Left lung (tissue), 10 donors: ENCODE results near the gene TCF3. TPM values are rescaled to one million over a fixed set of nuclear protein-coding genes. Genes with fewer than 3 reads are reported as not detected.
"Not testable (repeated sequence)": the region's sequence is repeated elsewhere in the genome, so short reads cannot be mapped to it uniquely, and the experiment has no call there.

ENCODE experiments used
- ATAC-seq: fragments of 200-7000 bp; cut with Tn5 transposase; one replicate; pipeline ENCODE4 v1.9.1; 2020; ENCODE audit warnings: moderate library complexity
- DNase-seq, 4 donors: peaks; one replicate each; pipeline ENCODE4 v3.0.0-alpha.2; 2013 to 2020
- H3K27ac ChIP-seq, 2 donors: fragments of 200-600 bp; sonication (generic) in 1 of 2; one replicate each; pipeline versions ENCODE4 v1.5.0 to v1.8.0; 2020 to 2021
- H3K27me3 ChIP-seq, 2 donors: fragments of 200-600 bp; sonication (generic) in 1 of 2; one replicate each; pipeline versions ENCODE4 v1.5.0 to v1.8.0; 2020 to 2021
- H3K36me3 ChIP-seq, 2 donors: fragments of 200-600 bp; sonication (generic) in 1 of 2; one replicate each; pipeline versions ENCODE4 v1.5.0 to v1.8.0; 2020 to 2021
- H3K4me1 ChIP-seq, 2 donors: fragments of 200-600 bp; one replicate each; pipeline ENCODE4 v1.8.0; 2021
- H3K4me3 ChIP-seq, 2 donors: fragments of 200-600 bp; sonication (generic) in 1 of 2; one replicate each; pipeline versions ENCODE4 v1.5.0 to v1.8.0; 2020 to 2021; ENCODE audit warnings: mild to moderate bottlenecking in 1 of 2
- H3K9me3 ChIP-seq, 2 donors: fragments of 200-600 bp; sonication (generic) in 1 of 2; one replicate each; pipeline versions ENCODE4 v1.5.0 to v1.8.0; 2020 to 2021
- intact Hi-C, 2 donors: fragments of 100-400 bp; cut with DNase I; formaldehyde crosslinking; loops; one replicate each; pipeline versions ENCODE4 v1.11.2 to v1.14.2; 2022
- polyA plus RNA-seq, 6 donors: library from polyadenylated mRNA; unstranded; fragments of 120-200 nt; gene quantifications; one replicate each; pipeline ENCODE4 v1.2.1, GENCODE V29; 2013; ENCODE audit not compliant: insufficient read length in 6 of 6
- total RNA-seq, 2 donors: library from RNA; stranded (reverse); fragmentation: NEBNext Ultra II Directional; extraction: Animal tissue kit (Norgen Biotek cat#: 25700); gene quantifications; one replicate each; pipeline ENCODE4 v1.2.1, GENCODE V29; 2021
- TF ChIP-seq, protein P1 (sequence below), 2 donors: fragments of 200-600 bp; sonication (generic) in 1 of 2; IDR thresholded peaks; one replicate each; pipeline versions ENCODE4 v1.5.0 to v1.8.0; 2021; ENCODE audit warnings: antibody characterized with exemption in 2 of 2
- donor health status: DM: no; HTN: yes; CAD: no.
- donor health status: DM: no; HTN: no; CAD: no.

Gene TCF3
- total and polyA plus RNA-seq, 8 donors, result 57.9 to 149 (median 124) TPM

DNA sequence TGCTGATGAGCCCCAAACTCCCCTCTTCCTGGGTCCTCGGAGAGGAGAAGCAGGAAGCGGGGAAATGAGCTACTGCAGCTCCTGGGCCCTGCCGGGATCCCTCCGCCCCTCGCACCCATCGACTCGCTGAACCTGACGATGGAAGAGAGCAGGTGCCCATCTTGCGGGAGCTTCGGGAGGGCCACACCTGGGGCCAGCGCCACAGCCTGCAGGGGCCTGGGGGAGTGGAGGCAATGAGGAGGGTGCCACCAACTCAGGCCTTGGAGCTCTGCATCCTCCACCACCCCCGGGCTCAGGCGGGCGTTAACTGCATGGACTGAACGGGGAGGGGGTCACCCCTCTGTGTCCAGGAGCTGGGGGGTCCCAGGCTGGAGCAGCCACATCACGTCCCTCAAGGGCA, 8.3 kb downstream of the TCF3 start:
- H3K4me1 ChIP-seq, result peaks cover 0 to 4% of the 10 kb centered on the region in 2 donors
- ATAC-seq, result no peak
- no peak overlapping the region for H3K4me3 ChIP-seq
- no peak for DNase-seq
- TF ChIP-seq, protein P1, sequence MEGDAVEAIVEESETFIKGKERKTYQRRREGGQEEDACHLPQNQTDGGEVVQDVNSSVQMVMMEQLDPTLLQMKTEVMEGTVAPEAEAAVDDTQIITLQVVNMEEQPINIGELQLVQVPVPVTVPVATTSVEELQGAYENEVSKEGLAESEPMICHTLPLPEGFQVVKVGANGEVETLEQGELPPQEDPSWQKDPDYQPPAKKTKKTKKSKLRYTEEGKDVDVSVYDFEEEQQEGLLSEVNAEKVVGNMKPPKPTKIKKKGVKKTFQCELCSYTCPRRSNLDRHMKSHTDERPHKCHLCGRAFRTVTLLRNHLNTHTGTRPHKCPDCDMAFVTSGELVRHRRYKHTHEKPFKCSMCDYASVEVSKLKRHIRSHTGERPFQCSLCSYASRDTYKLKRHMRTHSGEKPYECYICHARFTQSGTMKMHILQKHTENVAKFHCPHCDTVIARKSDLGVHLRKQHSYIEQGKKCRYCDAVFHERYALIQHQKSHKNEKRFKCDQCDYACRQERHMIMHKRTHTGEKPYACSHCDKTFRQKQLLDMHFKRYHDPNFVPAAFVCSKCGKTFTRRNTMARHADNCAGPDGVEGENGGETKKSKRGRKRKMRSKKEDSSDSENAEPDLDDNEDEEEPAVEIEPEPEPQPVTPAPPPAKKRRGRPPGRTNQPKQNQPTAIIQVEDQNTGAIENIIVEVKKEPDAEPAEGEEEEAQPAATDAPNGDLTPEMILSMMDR (IDR thresholded peaks at IDR 0.05), result no peak
- H3K27ac ChIP-seq, result no peak overlapping the region
- H3K27me3 ChIP-seq, result no peaks in the 10 kb centered on the region
- intact Hi-C loops, result no loop called here
- no peaks in the 10 kb centered on the region for H3K9me3 ChIP-seq
- H3K36me3 ChIP-seq, result peaks cover 0 to 73% of the 10 kb centered on the region in 2 donors

DNA sequence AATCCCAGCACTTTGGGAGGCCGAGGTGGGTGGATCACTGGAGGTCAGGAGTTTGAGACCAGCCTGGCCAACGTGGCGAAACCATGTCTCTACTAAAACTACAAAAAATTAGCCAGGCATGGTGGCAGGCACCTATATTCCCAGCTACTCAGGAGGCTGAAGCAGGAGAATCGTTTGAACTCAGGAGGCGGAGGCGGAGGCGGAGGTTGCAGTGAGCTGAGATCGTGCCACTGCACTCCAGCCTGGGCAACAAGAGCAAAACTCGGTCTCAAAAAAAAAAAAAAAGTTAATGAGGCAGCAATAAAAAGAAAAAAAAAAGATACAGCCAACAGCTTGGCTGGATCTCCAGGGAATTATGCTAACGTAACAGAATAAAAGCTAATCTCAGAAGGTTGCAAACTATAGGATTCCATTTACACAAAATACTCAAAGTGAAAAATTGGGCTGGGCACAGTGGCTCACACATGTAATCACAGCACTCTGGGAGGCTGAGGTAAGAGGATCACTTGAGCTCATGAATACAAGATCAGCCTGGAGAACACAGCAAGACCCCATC, 11.4 kb downstream of the TCF3 start:
- peaks cover 0 to 81% of the 10 kb centered on the region in 2 donors for H3K36me3 ChIP-seq
- H3K4me1 ChIP-seq, intact Hi-C loops: not testable (repeated sequence)

DNA sequence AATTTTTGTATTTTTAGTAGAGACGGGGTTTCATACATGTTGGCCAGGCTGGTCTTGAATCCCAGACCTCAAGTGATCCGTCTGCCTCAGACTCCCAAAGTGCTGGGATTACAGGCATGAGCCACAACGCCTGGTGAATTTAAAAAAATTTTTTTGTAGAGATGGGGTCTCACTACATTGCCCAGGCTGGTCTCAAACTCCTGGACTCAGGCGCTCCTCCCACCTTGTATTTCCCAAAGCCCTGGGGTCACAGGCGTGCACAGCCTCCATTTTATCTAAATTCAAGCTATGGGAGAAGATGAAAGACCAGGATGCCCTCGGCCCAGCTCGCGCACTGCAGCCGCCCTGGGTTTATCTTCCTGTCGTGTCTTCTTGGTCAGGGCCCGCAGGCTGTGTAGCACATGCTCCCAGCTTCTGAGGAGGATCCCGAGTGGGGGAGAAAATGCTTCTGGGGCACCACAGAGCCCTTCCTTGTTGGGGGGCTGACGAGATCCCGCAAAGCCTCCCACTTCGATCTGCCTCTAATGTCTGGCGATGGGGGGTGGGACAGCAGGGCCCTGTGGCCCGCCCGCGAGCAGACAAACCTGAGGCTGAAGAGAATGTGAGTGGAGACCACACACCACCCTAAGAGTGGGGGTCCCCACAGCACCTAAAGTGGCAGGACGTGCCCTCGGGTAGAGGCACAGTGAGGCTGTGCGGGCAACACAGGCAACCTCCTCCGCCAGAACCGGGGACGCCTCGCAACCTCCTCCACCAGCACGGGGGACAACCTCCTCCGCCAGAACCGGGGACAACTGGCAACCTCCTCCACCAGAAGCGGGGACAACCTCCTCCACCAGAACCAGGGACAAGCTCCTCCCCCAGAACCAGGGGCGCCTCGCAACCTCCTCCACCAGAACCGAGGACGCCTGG, 15.8 kb downstream of the TCF3 start:
- no peak overlapping the region for H3K27ac ChIP-seq
- DNase-seq, result no peak
- H3K36me3 ChIP-seq, result peaks cover 0 to 71% of the 10 kb centered on the region in 2 donors
- H3K9me3 ChIP-seq, result no peaks in the 10 kb centered on the region
- TF ChIP-seq, protein P1 (IDR thresholded peaks at IDR 0.05), result no peak
- no peaks in the 10 kb centered on the region for H3K27me3 ChIP-seq
- H3K4me1 ChIP-seq, result no peaks in the 10 kb centered on the region
- no peak for ATAC-seq
- intact Hi-C loops, result no loop called here
- H3K4me3 ChIP-seq, result no peak overlapping the region

More for the DNA sequence above, 11.4 kb downstream of the TCF3 start:
- DNase-seq, ATAC-seq, H3K27ac ChIP-seq, H3K9me3 ChIP-seq, H3K4me3 ChIP-seq, H3K27me3 ChIP-seq: not testable (repeated sequence)

DNA sequence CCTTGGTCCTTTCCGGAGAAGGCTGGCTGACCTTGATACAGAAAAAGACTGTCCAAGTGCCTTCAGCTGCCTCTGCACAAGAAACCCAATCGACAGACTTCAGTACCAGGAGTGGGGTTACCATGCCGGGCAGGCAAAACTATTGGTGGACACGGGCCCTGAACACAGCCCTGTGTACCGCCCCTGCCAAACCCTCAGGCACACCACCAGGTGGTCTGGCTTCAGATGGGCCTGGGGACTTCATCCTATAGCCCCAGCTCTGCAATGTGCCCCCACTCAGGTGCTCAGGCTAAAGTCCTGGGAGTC, 17.5 kb downstream of the TCF3 start:
- intact Hi-C loops, result no loop called here
- Histone ChIP-seq H3K4me3 (no peak overlapping the region), H3K9me3 (no peaks in the 10 kb centered on the region), H3K27me3 (no peaks in the 10 kb centered on the region), H3K36me3 (peaks cover 0 to 72% of the 10 kb centered on the region in 2 donors), H3K4me1 (no peaks in the 10 kb centered on the region), H3K27ac (no peak overlapping the region)
- DNase-seq (no peak), ATAC-seq (no peak)
- TF ChIP-seq, protein P1 (IDR thresholded peaks at IDR 0.05), result no peak

DNA sequence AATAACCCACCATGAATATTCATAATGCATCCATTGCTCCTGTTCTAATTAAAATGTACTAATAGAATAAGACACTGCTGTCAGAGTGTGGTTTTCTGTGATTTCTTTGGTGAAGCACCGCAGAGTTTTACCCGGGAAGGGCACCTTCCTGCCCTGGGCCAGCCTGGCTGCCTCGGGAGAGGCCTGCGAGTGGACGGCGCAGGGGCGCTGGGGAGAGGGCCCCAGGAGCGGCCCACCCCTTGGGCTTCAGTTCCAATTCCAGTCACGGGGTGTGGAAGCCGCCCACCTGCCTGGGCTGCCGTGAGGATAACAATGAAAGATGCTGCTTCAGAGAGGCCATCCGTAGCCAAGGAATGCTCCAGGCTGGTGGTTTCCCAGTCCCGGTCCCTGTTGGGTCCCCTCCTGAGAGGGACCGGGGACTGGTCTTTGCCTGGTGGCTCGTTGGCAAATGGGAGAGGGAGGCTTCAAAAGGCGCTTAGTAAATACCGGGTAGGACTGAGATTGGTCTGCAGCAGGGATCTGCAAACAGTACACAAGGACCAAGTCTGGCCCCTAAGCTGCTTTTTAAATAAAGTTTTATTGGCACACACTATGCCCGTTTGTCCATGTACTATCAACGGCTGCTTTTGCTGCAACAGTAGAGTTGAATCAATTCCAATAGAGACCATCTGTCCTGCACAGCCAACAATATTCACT, 18.0 kb downstream of the TCF3 start:
- no peaks in the 10 kb centered on the region for H3K9me3 ChIP-seq
- no peaks in the 10 kb centered on the region for H3K27me3 ChIP-seq
- ATAC-seq, result no peak
- H3K4me3 ChIP-seq, result no peak overlapping the region
- H3K4me1 ChIP-seq, result no peaks in the 10 kb centered on the region
- TF ChIP-seq, protein P1 (IDR thresholded peaks at IDR 0.05), result no peak
- intact Hi-C loops, result no loop called here
- H3K27ac ChIP-seq, result no peak overlapping the region
- H3K36me3 ChIP-seq, result peaks cover 0 to 71% of the 10 kb centered on the region in 2 donors
- no peak for DNase-seq
